Measurements from ENCODE around the gene AADACL2. TPM values are rescaled to one million over a fixed set of nuclear protein-coding genes. Genes with fewer than 3 reads are reported as not detected.

The AADACL2 gene
- total RNA-seq, 2 donors from 2014 or later, result 0.16 TPM; not detected in 1

- TF ChIP-seq, protein P1, sequence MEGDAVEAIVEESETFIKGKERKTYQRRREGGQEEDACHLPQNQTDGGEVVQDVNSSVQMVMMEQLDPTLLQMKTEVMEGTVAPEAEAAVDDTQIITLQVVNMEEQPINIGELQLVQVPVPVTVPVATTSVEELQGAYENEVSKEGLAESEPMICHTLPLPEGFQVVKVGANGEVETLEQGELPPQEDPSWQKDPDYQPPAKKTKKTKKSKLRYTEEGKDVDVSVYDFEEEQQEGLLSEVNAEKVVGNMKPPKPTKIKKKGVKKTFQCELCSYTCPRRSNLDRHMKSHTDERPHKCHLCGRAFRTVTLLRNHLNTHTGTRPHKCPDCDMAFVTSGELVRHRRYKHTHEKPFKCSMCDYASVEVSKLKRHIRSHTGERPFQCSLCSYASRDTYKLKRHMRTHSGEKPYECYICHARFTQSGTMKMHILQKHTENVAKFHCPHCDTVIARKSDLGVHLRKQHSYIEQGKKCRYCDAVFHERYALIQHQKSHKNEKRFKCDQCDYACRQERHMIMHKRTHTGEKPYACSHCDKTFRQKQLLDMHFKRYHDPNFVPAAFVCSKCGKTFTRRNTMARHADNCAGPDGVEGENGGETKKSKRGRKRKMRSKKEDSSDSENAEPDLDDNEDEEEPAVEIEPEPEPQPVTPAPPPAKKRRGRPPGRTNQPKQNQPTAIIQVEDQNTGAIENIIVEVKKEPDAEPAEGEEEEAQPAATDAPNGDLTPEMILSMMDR (IDR thresholded peaks at IDR 0.05), result no peak
- Histone ChIP-seq H3K4me1 (no peaks in the 10 kb centered on the region), H3K4me3 (no peak overlapping the region), H3K27me3 (no peaks in the 10 kb centered on the region), H3K27ac (no peak overlapping the region), H3K9me3 (no peaks in the 10 kb centered on the region), H3K36me3 (no peaks in the 10 kb centered on the region)
- DNase-seq (ENCODE audit: low spot score), result no peak
These were observed 10.9 kb upstream of the AADACL2 start for GRCh38 chr3:151722856-151723255.

DNA sequence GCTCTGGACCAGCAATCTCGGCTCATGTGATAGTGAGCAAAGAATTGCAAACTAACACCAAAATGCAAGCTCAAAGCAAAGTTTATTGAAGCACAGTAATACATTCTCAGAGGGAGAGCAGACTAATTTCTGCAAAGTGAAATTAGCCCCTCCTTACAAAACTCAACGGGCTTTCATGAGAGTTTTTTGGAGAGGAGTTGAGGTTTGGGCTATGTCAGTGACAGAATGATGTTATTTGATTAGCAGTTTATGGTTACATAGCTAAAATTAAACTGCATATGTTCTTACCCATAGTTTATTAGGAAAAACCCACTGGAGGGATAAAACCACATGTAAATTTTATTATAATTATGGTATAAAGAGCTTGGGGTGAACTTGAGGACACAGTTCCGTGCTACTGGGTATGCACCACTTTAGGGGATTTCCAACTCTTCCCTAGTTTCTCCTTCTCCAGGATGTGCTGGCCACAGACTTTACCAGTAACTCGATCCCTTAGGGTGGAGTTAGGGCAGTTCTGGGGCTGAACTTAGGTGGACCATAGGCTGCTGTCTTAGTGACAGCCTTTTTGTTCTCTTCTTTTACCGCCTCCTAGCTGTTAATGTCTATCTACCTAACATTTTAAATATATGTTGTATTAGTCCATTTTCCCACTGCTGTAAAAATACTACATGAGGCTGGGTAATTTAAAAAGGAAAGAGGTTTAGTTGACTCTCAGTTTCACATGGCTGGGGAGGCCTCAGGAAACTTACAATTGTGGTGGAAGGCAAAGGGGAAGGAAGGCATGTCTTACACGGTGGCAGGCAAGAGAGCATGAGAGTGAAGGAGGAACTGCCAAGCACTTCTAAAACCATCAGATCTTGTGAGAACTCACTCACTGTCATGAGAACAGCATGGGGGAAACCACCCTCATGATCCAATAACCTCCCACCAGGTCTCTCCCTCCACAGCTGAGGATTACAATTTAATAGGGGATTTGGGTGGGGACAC is 8.9 kb upstream of the AADACL2 start:
- TF ChIP-seq, protein P1 (IDR thresholded peaks at IDR 0.05), result no peak
- DNase-seq (ENCODE audit: low spot score), result no peak
- H3K36me3 ChIP-seq, result no peaks in the 10 kb centered on the region
- no peaks in the 10 kb centered on the region for H3K9me3 ChIP-seq
- H3K27me3 ChIP-seq, result no peaks in the 10 kb centered on the region
- H3K4me1 ChIP-seq, result no peaks in the 10 kb centered on the region
- no peak overlapping the region for H3K4me3 ChIP-seq
- H3K27ac ChIP-seq, result no peak overlapping the region

DNA sequence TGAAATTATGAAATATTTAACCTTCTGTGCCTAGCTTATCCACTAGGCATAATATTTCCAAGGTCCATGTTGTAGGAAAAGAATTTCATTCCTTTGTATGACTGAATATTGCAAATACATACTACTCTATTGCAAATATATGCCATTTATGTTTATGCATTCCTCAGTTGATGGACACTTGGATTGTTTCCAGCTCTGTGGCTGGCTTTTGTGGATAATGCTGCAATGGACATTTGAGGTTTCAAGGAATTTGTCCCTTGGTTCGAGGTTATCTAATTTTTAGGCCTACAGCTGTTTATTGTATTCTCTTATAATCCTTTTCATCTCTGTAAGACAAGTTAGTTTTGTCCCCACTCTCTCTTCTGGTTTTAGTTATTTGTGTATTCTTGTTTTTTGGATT is 7.7 kb upstream of the AADACL2 start:
- Histone ChIP-seq H3K27ac (no peak overlapping the region), H3K4me1 (no peaks in the 10 kb centered on the region), H3K27me3 (no peaks in the 10 kb centered on the region), H3K9me3 (no peaks in the 10 kb centered on the region), H3K4me3 (no peak overlapping the region), H3K36me3 (no peaks in the 10 kb centered on the region)
- TF ChIP-seq, protein P1 (IDR thresholded peaks at IDR 0.05), result no peak
- DNase-seq (ENCODE audit: low spot score), result no peak

DNA sequence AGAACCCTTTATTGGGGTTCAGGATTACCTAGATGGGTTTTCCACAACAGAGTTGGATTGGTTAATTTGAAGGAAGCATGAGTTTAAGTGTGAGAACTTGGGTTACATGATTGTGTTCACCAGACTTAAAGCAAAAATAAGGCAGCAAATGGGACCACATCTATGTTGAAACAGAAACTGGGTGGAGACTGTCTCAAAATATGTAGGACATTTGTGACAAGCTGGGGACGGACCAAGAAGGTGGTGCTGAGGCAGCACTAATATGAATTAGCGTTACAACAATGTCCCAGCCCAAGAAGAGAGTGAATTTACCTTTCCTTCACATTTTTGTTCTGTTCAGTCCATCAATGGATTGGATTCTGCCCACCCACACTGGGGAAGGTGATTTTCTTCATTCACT is 866 bp upstream of the AADACL2 start:
- no peaks in the 10 kb centered on the region for H3K36me3 ChIP-seq
- no peaks in the 10 kb centered on the region for H3K4me1 ChIP-seq
- no peak overlapping the region for H3K27ac ChIP-seq
- H3K9me3 ChIP-seq, result no peaks in the 10 kb centered on the region
- no peak overlapping the region for H3K4me3 ChIP-seq
- H3K27me3 ChIP-seq, result no peaks in the 10 kb centered on the region
- TF ChIP-seq, protein P1 (IDR thresholded peaks at IDR 0.05), result no peak
- no peak for DNase-seq (ENCODE audit: low spot score)

DNA sequence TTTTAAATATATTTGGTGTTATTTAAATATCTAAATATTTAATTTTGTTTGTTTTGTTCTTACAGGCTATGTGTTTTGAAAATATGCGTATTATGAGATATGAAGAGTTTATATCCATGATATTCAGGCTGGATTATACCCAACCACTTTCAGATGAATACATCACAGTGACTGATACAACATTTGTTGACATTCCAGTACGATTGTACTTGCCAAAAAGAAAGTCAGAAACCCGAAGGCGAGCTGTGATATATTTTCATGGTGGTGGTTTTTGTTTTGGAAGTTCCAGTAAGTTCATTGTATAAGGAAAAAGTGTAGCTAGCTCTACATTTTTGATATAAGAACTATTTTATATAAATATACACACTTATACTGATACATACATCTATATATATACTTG is 6.9 kb downstream of the AADACL2 start:
- TF ChIP-seq, protein P1 (IDR thresholded peaks at IDR 0.05), result no peak
- DNase-seq (ENCODE audit: low spot score), result no peak
- Histone ChIP-seq H3K27ac (no peak overlapping the region), H3K36me3 (no peaks in the 10 kb centered on the region), H3K4me1 (no peaks in the 10 kb centered on the region), H3K9me3 (no peaks in the 10 kb centered on the region), H3K4me3 (no peak overlapping the region), H3K27me3 (no peaks in the 10 kb centered on the region)
